Bone marrow (tissue), 2 donors: ENCODE results near the gene PDGFD.
"Not testable (repeated sequence)": the region's sequence is repeated elsewhere in the genome, so short reads cannot be mapped to it uniquely, and the experiment has no call there.

Experiments
- DNase-seq, 2 donors: peaks; one replicate each; lab custom pipeline; 2025; lab: John Stamatoyannopoulos, UW

PDGFD gene

GRCh38 chr11:104054911-104055529 lies 108.9 kb downstream of the PDGFD start:
- DNase-seq: no peak

- DNase-seq: no peak
Observed at GRCh38 chr11:104053743-104054478, 110.0 kb downstream of the PDGFD start.

GRCh38 chr11:104051778-104052177 lies 112.2 kb downstream of the PDGFD start:
- no peak for DNase-seq

GRCh38 chr11:104049116-104049515 lies 114.8 kb downstream of the PDGFD start:
- no peak for DNase-seq

- DNase-seq: not testable (repeated sequence)
Observed at GRCh38 chr11:104046858-104047257, 117.1 kb downstream of the PDGFD start.

GRCh38 chr11:104046331-104046730 lies 117.6 kb downstream of the PDGFD start:
- no peak for DNase-seq

GRCh38 chr11:104043678-104044239 lies 120.2 kb downstream of the PDGFD start:
- DNase-seq: no peak

- no peak for DNase-seq
Observed at GRCh38 chr11:104043142-104043541, 120.8 kb downstream of the PDGFD start.

GRCh38 chr11:104041792-104042191 lies 122.2 kb downstream of the PDGFD start:
- no peak for DNase-seq

GRCh38 chr11:104036995-104037394 lies 127.0 kb downstream of the PDGFD start:
- DNase-seq: no peak

- DNase-seq: no peak
Observed at GRCh38 chr11:104036588-104036987, 127.4 kb downstream of the PDGFD start, which contains the start of gene DDI1. TSS of gene DDI1 (plus strand) at chr11:104036640. CDS start at chr11:104036823, 183 bp downstream.

GRCh38 chr11:104033561-104033960 lies 130.4 kb downstream of the PDGFD start:
- DNase-seq: no peak

- DNase-seq: no peak
Observed at GRCh38 chr11:104033134-104033533, 130.8 kb downstream of the PDGFD start.

GRCh38 chr11:104028476-104029263 lies 135.3 kb downstream of the PDGFD start:
- DNase-seq: no peak

- DNase-seq: no peak
Observed at GRCh38 chr11:104024572-104024971, 139.4 kb downstream of the PDGFD start.

GRCh38 chr11:104015649-104016415 lies 148.1 kb downstream of the PDGFD start:
- DNase-seq: no peak

- DNase-seq: no peak
Observed at GRCh38 chr11:104011044-104011443, 152.9 kb downstream of the PDGFD start.

- no peak for DNase-seq
Observed at GRCh38 chr11:104009744-104010143, 154.2 kb downstream of the PDGFD start.

- no peak for DNase-seq
Observed at GRCh38 chr11:104005234-104005855, 158.6 kb downstream of the PDGFD start.

GRCh38 chr11:104003491-104003890 lies 160.5 kb downstream of the PDGFD start:
- DNase-seq: no peak

- no peak for DNase-seq
Observed at GRCh38 chr11:104001561-104002056, 162.3 kb downstream of the PDGFD start.
